SK-N-SH (cell line): ENCODE data around the gene RND3. TPM values are rescaled to one million over a fixed set of nuclear protein-coding genes. Genes with fewer than 3 reads are reported as not detected.

Source experiments
- CTCF ChIA-PET: fragments of 300-600, 350-600 bp; formaldehyde crosslinking; extraction: SDS; loops from one replicate; lab custom pipeline; 2021; lab: Yijun Ruan, JAX
- POLR2A ChIA-PET: fragments of 350-600 bp; sonication (Branson Sonifier 250); formaldehyde crosslinking; extraction: SDS; loops from one replicate; lab custom pipeline; 2020; ENCODE audit warnings: antibody characterized with exemption, inconsistent platforms; lab: Yijun Ruan, JAX
- DNase-seq: peaks from one replicate; pipeline ENCODE4 v3.0.0; 2012
- H2AFZ ChIP-seq: fragments of 200-600 bp; sonication (generic); 2 replicates; pipeline ENCODE4 v1.8.1; 2016; ENCODE audit warnings: antibody characterized with exemption, mild to moderate bottlenecking, low read depth
- H3F3A ChIP-seq: fragments of 200-600 bp; sonication (generic); replicated peaks from 2 replicates; pipeline ENCODE3; 2016; ENCODE audit warnings: antibody characterized with exemption, mild to moderate bottlenecking; ENCODE audit not compliant: insufficient read depth
- H3K27ac ChIP-seq, 2 experiments: fragments of 200-500 bp in 1 of 2; fragments of 200-600 bp in 1 of 2; sonication (Bioruptor generic) in 1 of 2; sonication (generic), shearing (Covaris generic) in 1 of 2; 2 replicates each; pipeline versions ENCODE4 v1.5.1 to v1.6.1; 2014 to 2016; ENCODE audit warnings: low read depth in 2 of 2, inconsistent platforms in 1 of 2, low read length in 1 of 2, mild to moderate bottlenecking in 1 of 2, mixed read lengths in 1 of 2
- H3K27me3 ChIP-seq: fragments of 200-600 bp; sonication (generic), shearing (Covaris generic); 2 replicates; pipeline ENCODE4 v1.6.1; 2016; ENCODE audit warnings: mixed run types; ENCODE audit not compliant: insufficient read depth
- H3K36me3 ChIP-seq, 2 experiments: fragments of 200-500 bp in 1 of 2; fragments of 200-600 bp in 1 of 2; sonication (Bioruptor generic) in 1 of 2; sonication (generic) in 1 of 2; replicated peaks in 1 of 2; 2 replicates each; pipeline versions ENCODE3 to v1.5.1; 2014 to 2016; ENCODE audit warnings: low read length in 1 of 2, mild to moderate bottlenecking in 1 of 2; ENCODE audit not compliant: insufficient read depth in 2 of 2, control insufficient read depth in 1 of 2
- H3K4me1 ChIP-seq, 2 experiments: fragments of 200-500 bp in 1 of 2; fragments of 200-600 bp in 1 of 2; sonication (Bioruptor generic) in 1 of 2; sonication (generic), shearing (Covaris generic) in 1 of 2; 2 replicates each; pipeline versions ENCODE4 v1.5.1 to v1.6.1; 2014 to 2016; ENCODE audit warnings: low read depth in 1 of 2, low read length in 1 of 2, mixed run types in 1 of 2; ENCODE audit not compliant: insufficient read depth in 2 of 2, control insufficient read depth in 1 of 2
- H3K4me2 ChIP-seq: fragments of 200-600 bp; sonication (generic), shearing (Covaris generic); 2 replicates; pipeline ENCODE4 v1.6.1; 2017; ENCODE audit warnings: mixed run types
- H3K4me3 ChIP-seq, 2 experiments: fragments of 200-500 bp in 1 of 2; fragments of 200-600 bp in 1 of 2; sonication (Bioruptor generic) in 1 of 2; sonication (generic), shearing (Covaris generic) in 1 of 2; 2 replicates each; pipeline versions ENCODE4 v1.5.1 to v1.8.1; 2014 to 2016; ENCODE audit warnings: low read depth in 2 of 2, inconsistent platforms in 1 of 2, low read length in 1 of 2, mild to moderate bottlenecking in 1 of 2, mixed read lengths in 1 of 2, moderate library complexity in 1 of 2
- H3K79me2 ChIP-seq: fragments of 200-600 bp; sonication (generic); 2 replicates; pipeline ENCODE4 v1.8.1; 2017; ENCODE audit warnings: mild to moderate bottlenecking; ENCODE audit not compliant: insufficient read depth
- H3K9ac ChIP-seq: fragments of 200-600 bp; sonication (generic); 2 replicates; pipeline ENCODE4 v1.6.1; 2017; ENCODE audit warnings: mixed run types
- H3K9me2 ChIP-seq: fragments of 200-600 bp; sonication (generic); 2 replicates; pipeline ENCODE4 v1.6.1; 2017; ENCODE audit warnings: mixed run types
- H3K9me3 ChIP-seq: fragments of 200-600 bp; sonication (generic); 2 replicates; pipeline ENCODE4 v1.6.1; 2017; ENCODE audit warnings: mixed run types, mild to moderate bottlenecking, moderate library complexity
- H4K20me1 ChIP-seq: fragments of 200-600 bp; sonication (generic); 2 replicates; pipeline ENCODE4 v1.6.1; 2017; ENCODE audit warnings: mild to moderate bottlenecking, mixed run types; ENCODE audit not compliant: insufficient read depth
- MXI1 ChIP-seq: IDR thresholded peaks from 2 replicates; pipeline ENCODE4 v1.6.1; 2012; ENCODE audit warnings: mild to moderate bottlenecking, low read depth, low read length, improper control_type of control experiment
- NRF1 ChIP-seq: IDR thresholded peaks from 2 replicates; pipeline ENCODE4 v1.6.1; 2012; ENCODE audit warnings: low read depth, mild to moderate bottlenecking, low read length
- TEAD4 ChIP-seq: IDR thresholded peaks from 2 replicates; pipeline ENCODE4 v1.4.0; 2012; ENCODE audit warnings: mild to moderate bottlenecking, borderline replicate concordance; ENCODE audit not compliant: insufficient read depth
- WGBS: methylation state at CpG from one replicate; pipeline ENCODE4 v1.1.6; 2017; ENCODE audit warnings: low lambda C conversion rate; 5-methylcytosine and 5-hydroxymethylcytosine counted together
- polyA plus RNA-seq, 3 experiments: library from polyadenylated mRNA; depleted of rRNA; stranded (reverse); fragments of >200 nt; gene quantifications; 2 replicates each; pipeline ENCODE4 v1.2.3, GENCODE V29; 2012
- TF ChIP-seq, protein P1 (sequence below): fragments of 200-600 bp; sonication (generic); IDR thresholded peaks from 2 replicates; pipeline ENCODE4 v1.6.1; 2017; ENCODE audit warnings: antibody characterized with exemption, mild to moderate bottlenecking, moderate library complexity
- TF ChIP-seq, protein P2 (sequence below): IDR thresholded peaks from 2 replicates; pipeline ENCODE4 v1.4.0; 2012; ENCODE audit warnings: low read depth, borderline replicate concordance

Gene RND3
- polyA plus RNA-seq, 1 of the 3 experiments (the other 2 are of a cell fraction): 49.7 TPM

DNA sequence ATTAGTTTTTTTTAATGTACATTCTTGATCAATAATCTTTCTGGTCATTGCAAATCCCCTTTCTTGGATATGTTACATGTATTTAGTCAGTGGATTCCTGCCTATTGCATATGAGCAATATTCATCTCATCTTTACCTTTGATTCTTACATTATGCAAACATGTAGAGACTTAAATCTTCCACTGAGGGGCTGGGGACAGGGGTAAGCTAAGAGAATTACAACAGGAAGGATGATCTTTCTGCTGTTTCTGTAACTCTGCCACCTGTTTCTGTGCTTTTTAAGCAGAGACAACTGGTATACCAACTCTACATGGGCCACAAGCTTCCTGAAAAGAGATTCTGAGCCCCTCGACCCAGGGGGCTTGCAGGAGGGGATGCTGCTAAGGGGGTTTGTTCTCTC lies 68.6 kb downstream of the RND3 start:
- CTCF ChIA-PET: no interaction called here
- Histone ChIP-seq H3K4me1 (no peaks in the 10 kb centered on the region), H3F3A (no peaks in the 10 kb centered on the region), H4K20me1 (no peaks in the 10 kb centered on the region), H3K9me3 (no peaks in the 10 kb centered on the region), H2AFZ (no peak overlapping the region), H3K27me3 (no peaks in the 10 kb centered on the region), H3K27ac (no peak overlapping the region), H3K4me2 (no peak overlapping the region), H3K79me2 (no peaks in the 10 kb centered on the region), H3K36me3 (no peaks in the 10 kb centered on the region), H3K9ac (no peak overlapping the region), H3K4me3 (no peak overlapping the region), H3K9me2 (no peaks in the 10 kb centered on the region)
- no peak for DNase-seq
- POLR2A ChIA-PET: no interaction called here
- TF ChIP-seq, protein P1, sequence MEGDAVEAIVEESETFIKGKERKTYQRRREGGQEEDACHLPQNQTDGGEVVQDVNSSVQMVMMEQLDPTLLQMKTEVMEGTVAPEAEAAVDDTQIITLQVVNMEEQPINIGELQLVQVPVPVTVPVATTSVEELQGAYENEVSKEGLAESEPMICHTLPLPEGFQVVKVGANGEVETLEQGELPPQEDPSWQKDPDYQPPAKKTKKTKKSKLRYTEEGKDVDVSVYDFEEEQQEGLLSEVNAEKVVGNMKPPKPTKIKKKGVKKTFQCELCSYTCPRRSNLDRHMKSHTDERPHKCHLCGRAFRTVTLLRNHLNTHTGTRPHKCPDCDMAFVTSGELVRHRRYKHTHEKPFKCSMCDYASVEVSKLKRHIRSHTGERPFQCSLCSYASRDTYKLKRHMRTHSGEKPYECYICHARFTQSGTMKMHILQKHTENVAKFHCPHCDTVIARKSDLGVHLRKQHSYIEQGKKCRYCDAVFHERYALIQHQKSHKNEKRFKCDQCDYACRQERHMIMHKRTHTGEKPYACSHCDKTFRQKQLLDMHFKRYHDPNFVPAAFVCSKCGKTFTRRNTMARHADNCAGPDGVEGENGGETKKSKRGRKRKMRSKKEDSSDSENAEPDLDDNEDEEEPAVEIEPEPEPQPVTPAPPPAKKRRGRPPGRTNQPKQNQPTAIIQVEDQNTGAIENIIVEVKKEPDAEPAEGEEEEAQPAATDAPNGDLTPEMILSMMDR: no peak
- TF ChIP-seq NRF1 (no peak), MXI1 (no peak), TEAD4 (no peak)
- TF ChIP-seq, protein P2, sequence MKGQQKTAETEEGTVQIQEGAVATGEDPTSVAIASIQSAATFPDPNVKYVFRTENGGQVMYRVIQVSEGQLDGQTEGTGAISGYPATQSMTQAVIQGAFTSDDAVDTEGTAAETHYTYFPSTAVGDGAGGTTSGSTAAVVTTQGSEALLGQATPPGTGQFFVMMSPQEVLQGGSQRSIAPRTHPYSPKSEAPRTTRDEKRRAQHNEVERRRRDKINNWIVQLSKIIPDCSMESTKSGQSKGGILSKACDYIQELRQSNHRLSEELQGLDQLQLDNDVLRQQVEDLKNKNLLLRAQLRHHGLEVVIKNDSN: no peak
- 0% methylated on average over 1 of the region's 1 CpG for WGBS
